GM19240 (cell line): Measurements from ENCODE around the gene CBX6.

ENCODE experiments used
- DNase-seq: peaks from one replicate; pipeline ENCODE4 v3.0.0; 2011; ENCODE audit warnings: low spot score; ENCODE audit not compliant: insufficient read length

Gene CBX6

GRCh38 chr22:38873469-38874411, 1.7 kb upstream of the CBX6 start:
- no peak for DNase-seq

- DNase-seq: no peak
Observed at GRCh38 chr22:38872831-38873248, 824 bp upstream of the CBX6 start.

DNA sequence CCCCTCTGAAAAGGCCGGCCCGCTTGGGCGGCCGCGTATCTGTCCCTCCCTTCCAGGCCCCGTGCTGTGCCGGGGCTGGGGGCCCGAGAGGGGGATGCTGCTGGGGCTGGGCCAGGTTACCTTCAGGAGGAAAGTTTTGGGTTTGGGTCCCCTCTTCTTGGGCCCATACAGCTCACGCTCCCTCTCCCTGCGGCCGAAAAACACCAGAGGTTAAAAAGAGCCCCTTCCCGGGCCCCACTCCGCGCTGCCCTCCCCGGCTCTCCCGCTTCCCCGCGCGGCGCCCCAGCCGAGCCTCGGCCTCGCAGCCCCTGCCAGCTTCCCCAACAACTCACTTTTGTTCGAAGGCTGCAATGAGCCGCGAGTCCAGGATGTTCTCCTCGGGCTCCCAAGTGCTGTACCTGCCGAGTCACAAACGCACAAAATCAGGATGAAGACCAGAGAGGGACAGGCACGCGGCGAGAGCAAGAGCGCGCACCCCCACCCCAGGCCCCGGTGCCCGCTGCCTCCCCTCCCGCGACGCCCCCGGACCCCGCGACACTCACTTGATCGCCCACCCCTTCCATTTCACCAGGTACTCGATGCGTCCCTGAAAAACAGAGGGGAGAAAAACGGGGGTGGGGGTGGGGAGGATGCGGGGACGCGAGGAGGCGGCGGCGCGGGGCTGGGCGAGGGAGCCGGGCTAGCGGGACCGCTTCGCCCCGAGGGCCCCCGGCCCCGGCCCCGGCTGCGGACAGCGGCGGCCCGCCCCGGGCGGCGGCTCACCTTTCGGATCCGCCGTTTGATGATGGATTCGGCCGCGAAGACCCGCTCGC, 450 bp downstream of the CBX6 start:
- no peak for DNase-seq

GRCh38 chr22:38870791-38871359, 1.1 kb downstream of the CBX6 start:
- DNase-seq: no peak

DNA sequence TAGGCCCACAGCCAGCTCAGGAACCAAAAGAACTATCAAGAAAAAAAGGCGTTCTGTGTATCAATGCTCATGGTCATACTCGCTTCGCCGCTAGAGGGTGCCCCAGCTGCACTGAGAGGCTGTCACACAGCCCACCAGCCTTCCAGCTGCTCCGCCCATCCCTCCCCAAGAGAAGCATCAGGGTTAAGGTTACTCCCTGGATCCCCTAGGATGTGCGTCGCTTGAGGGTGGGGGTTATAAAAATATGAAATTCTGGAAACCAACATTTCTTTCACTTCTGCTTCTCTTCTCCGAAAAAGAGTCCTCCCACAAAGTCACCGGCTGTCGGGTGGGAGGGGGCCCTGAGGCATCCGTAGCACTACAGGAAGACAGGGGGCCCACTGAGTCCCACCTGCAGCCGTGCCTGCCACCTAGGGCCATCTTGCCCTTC, 1.7 kb downstream of the CBX6 start:
- peak; percentile 66 for DNase-seq

- DNase-seq: no peak
Observed at GRCh38 chr22:38869663-38870062, 2.4 kb downstream of the CBX6 start.

GRCh38 chr22:38868886-38869381, 3.1 kb downstream of the CBX6 start:
- peak; percentile 94 for DNase-seq

DNA sequence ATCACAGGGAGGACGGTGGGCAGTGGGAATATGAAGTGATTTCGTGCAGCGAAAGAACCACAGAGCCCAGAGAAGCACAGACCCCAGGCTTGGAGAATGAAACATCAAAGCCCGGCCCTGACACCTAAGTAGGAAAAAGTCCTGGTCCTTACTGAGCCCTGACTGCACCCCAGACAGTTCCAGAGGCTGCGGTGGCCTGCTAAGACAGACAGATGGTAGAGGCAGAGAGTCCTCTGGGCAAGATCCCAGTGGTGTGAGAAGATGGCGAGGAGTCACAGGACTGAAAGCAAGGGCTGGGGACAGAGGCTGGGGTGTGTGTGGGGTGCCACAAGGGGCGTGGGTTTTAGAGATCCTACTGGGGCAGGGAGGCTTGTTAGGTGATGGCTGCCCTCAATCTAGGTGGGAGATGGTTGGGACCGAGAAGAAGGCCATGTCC, 3.7 kb downstream of the CBX6 start:
- no peak for DNase-seq

- DNase-seq: no peak
Observed at GRCh38 chr22:38867471-38868285, 4.3 kb downstream of the CBX6 start.

DNA sequence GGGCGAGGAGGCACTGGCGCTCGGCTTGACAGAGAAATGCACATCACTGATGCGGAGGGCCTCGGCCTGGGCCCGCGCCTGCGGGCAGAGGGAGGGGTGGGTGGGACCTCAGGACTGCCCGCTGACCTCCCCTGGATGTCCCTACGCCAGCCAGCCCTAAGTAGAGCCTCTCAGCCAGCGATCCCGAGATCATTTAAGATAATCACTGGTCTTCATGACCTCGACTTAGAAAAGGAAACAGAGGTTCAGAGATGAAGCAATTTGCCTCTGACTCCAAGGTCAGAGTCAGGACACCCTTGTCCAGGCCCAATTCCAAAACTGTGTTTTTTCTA, 4.9 kb downstream of the CBX6 start:
- no peak for DNase-seq

GRCh38 chr22:38866399-38867123, 5.5 kb downstream of the CBX6 start:
- no peak for DNase-seq

- no peak for DNase-seq
Observed at GRCh38 chr22:38866024-38866398, 6.0 kb downstream of the CBX6 start.

DNA sequence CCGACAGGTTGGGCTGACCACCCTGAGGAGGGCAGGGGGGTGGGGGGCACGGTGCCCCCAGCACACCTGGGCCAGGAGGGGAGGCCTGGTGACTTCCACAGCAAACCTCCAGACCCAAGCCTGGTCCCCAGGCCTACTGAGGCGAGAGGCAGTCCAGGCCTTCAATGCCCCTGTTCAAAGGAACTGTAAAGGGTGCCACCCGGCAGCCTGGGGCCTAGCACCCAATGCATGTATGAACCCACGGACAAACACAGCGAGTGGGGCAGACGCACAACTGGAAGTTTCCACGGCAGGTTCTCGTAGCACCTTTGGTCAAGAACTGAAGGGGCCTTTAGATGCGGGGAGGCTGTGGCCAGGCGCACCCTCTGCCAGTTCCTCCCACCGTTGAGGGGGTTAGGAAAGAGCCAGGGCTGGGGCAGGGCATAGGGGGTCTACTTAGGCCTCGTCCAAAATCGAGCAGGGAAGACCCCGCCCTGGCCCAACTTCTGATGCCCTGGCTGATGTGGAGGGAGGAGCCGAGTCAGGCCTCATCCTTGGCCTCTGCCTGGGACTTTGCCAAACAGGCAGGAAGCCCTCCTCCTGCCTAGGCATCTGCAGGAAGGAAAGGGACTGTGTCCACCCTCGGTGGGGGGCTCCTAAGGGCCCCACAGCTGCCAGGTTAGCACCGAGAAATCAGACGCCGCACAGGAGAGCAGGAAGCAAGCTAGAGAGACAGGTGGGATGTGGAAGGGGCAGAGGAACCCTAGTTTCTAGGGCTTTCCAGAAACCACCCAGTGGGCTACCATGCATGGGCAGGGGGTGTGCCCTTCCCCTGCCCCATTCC, 6.6 kb downstream of the CBX6 start:
- DNase-seq: no peak

GRCh38 chr22:38864361-38865191, 7.4 kb downstream of the CBX6 start:
- DNase-seq: no peak

GRCh38 chr22:38863531-38864131, 8.4 kb downstream of the CBX6 start:
- DNase-seq: no peak

GRCh38 chr22:38862375-38863329, 9.4 kb downstream of the CBX6 start:
- DNase-seq: no peak

- no peak for DNase-seq
Observed at GRCh38 chr22:38861927-38862326, 10.1 kb downstream of the CBX6 start.
